Right atrium auricular region (tissue), 2 donors: ENCODE data around the gene TCF7L2. TPM values are rescaled to one million over a fixed set of nuclear protein-coding genes. Genes with fewer than 3 reads are reported as not detected.

ENCODE experiments used
- DNase-seq: peaks from one replicate; pipeline ENCODE4 v3.0.0-alpha.2; 2019; ENCODE audit warnings: low spot score
- H3K27ac ChIP-seq, 2 donors: fragments of 200-600 bp; sonication (generic); 1 replicate in 1 of 2; 2 replicates in 1 of 2; pipeline ENCODE4 v1.5.1; 2016 to 2019
- H3K27me3 ChIP-seq, 2 donors: fragments of 200-600 bp; sonication (generic); one replicate each; pipeline versions ENCODE4 v1.5.1 to v1.6.0; 2017 to 2019
- H3K36me3 ChIP-seq: fragments of 200-600 bp; sonication (generic); one replicate; pipeline ENCODE4 v1.5.1; 2016
- H3K4me1 ChIP-seq, 2 donors: fragments of 200-600 bp; sonication (generic); one replicate each; pipeline versions ENCODE4 v1.5.1 to v1.6.0; 2017 to 2019
- H3K4me3 ChIP-seq, 2 donors: fragments of 200-600 bp; sonication (generic); 1 replicate in 1 of 2; 2 replicates in 1 of 2; pipeline ENCODE4 v1.5.1; 2017 to 2019; ENCODE audit warnings: mild to moderate bottlenecking in 1 of 2, moderate library complexity in 1 of 2
- H3K9me3 ChIP-seq, 2 donors: fragments of 200-600 bp; sonication (generic); one replicate each; pipeline ENCODE4 v1.5.1; 2019
- CTCF ChIP-seq, 2 donors: fragments of 200-600 bp; sonication (generic); IDR thresholded peaks; one replicate each; pipeline ENCODE4 v1.5.1; 2019; ENCODE audit warnings: antibody characterized with exemption in 2 of 2
- total RNA-seq, 2 donors: library from RNA; depleted of rRNA; stranded (reverse); fragments of >200 nt; gene quantifications; one replicate each; pipeline ENCODE4 v1.1.0, GENCODE V29; 2016

The TCF7L2 gene
- total RNA-seq, 2 donors from 2014 or later, result 8.5 to 11.3 TPM

GRCh38 chr10:113031147-113031546 is 81.1 kb downstream of the TCF7L2 start:
- Histone ChIP-seq H3K27me3 (no peaks in the 10 kb centered on the region), H3K4me3 (no peak overlapping the region), H3K27ac (no peak overlapping the region), H3K36me3 (no peaks in the 10 kb centered on the region), H3K9me3 (no peaks in the 10 kb centered on the region), H3K4me1 (peaks cover 0 to 30% of the 10 kb centered on the region in 2 donors)
- no peak for DNase-seq
- TF ChIP-seq CTCF (IDR thresholded peaks at IDR 0.05), result no peak

- Histone ChIP-seq H3K4me1 (peaks cover 0 to 11% of the 10 kb centered on the region in 2 donors), H3K27ac (no peak overlapping the region), H3K27me3 (no peaks in the 10 kb centered on the region), H3K9me3 (no peaks in the 10 kb centered on the region), H3K36me3 (no peaks in the 10 kb centered on the region), H3K4me3 (no peak overlapping the region)
- DNase-seq, result no peak
- TF ChIP-seq CTCF (IDR thresholded peaks at IDR 0.05), result no peak
Observed at GRCh38 chr10:113033991-113034390, 83.9 kb downstream of the TCF7L2 start.

- DNase-seq, result no peak
- no peaks in the 10 kb centered on the region for H3K27me3 ChIP-seq
- H3K27ac ChIP-seq, result peak overlapping the region in 1 of 2 donors; percentile 14
- no peak overlapping the region for H3K4me3 ChIP-seq
- no peaks in the 10 kb centered on the region for H3K36me3 ChIP-seq
- no peak for TF ChIP-seq CTCF (IDR thresholded peaks at IDR 0.05)
- H3K9me3 ChIP-seq, result no peaks in the 10 kb centered on the region
- peaks cover 0 to 9% of the 10 kb centered on the region in 2 donors for H3K4me1 ChIP-seq
Observed at GRCh38 chr10:113035732-113036312, 85.8 kb downstream of the TCF7L2 start.

GRCh38 chr10:113036619-113037018 is 86.6 kb downstream of the TCF7L2 start:
- Histone ChIP-seq H3K36me3 (no peaks in the 10 kb centered on the region), H3K9me3 (no peaks in the 10 kb centered on the region), H3K27me3 (no peaks in the 10 kb centered on the region), H3K4me3 (no peak overlapping the region), H3K27ac (no peak overlapping the region), H3K4me1 (peaks cover 0 to 9% of the 10 kb centered on the region in 2 donors)
- DNase-seq, result no peak
- no peak for TF ChIP-seq CTCF (IDR thresholded peaks at IDR 0.05)

- Histone ChIP-seq H3K9me3 (no peaks in the 10 kb centered on the region), H3K4me3 (no peak overlapping the region), H3K4me1 (peaks cover 0 to 14% of the 10 kb centered on the region in 2 donors), H3K27ac (no peak overlapping the region), H3K36me3 (no peaks in the 10 kb centered on the region), H3K27me3 (no peaks in the 10 kb centered on the region)
- TF ChIP-seq CTCF (IDR thresholded peaks at IDR 0.05), result no peak
- no peak for DNase-seq
Observed at GRCh38 chr10:113037218-113037617, 87.2 kb downstream of the TCF7L2 start.

GRCh38 chr10:113038183-113038582 is 88.1 kb downstream of the TCF7L2 start:
- Histone ChIP-seq H3K4me3 (no peak overlapping the region), H3K9me3 (no peaks in the 10 kb centered on the region), H3K27me3 (no peaks in the 10 kb centered on the region), H3K27ac (no peak overlapping the region), H3K36me3 (no peaks in the 10 kb centered on the region), H3K4me1 (peaks cover 0 to 19% of the 10 kb centered on the region in 2 donors)
- DNase-seq, result no peak
- no peak for TF ChIP-seq CTCF (IDR thresholded peaks at IDR 0.05)
